ENCODE measurements around the gene EPB41L4B. TPM values are rescaled to one million over a fixed set of nuclear protein-coding genes. Genes with fewer than 3 reads are reported as not detected.

Gene EPB41L4B
- total RNA-seq, 1 donor from 2014 or later = 0.88 TPM

- no peak for DNase-seq (ENCODE audit: extremely low read depth, low read depth, low spot score)
These were observed 868 bp upstream of the EPB41L4B start for GRCh38 chr9:109321727-109322126.

GRCh38 chr9:109320331-109320741 is 523 bp downstream of the EPB41L4B start:
- DNase-seq (ENCODE audit: extremely low read depth, low read depth, low spot score) = no peak

GRCh38 chr9:109319626-109320241 is 1.1 kb downstream of the EPB41L4B start:
- DNase-seq (ENCODE audit: extremely low read depth, low read depth, low spot score) = no peak

GRCh38 chr9:109319017-109319625 is 1.7 kb downstream of the EPB41L4B start:
- DNase-seq (ENCODE audit: extremely low read depth, low read depth, low spot score) = no peak

GRCh38 chr9:109317979-109318741 is 2.7 kb downstream of the EPB41L4B start:
- no peak for DNase-seq (ENCODE audit: extremely low read depth, low read depth, low spot score)

- DNase-seq (ENCODE audit: extremely low read depth, low read depth, low spot score) = no peak
These were observed 3.4 kb downstream of the EPB41L4B start for GRCh38 chr9:109317311-109317978.

- no peak for DNase-seq (ENCODE audit: extremely low read depth, low read depth, low spot score)
These were observed 4.6 kb downstream of the EPB41L4B start for GRCh38 chr9:109316207-109316640.

GRCh38 chr9:109315480-109316206 is 5.2 kb downstream of the EPB41L4B start:
- DNase-seq (ENCODE audit: extremely low read depth, low read depth, low spot score) = no peak

GRCh38 chr9:109314011-109314531 is 6.8 kb downstream of the EPB41L4B start:
- no peak for DNase-seq (ENCODE audit: extremely low read depth, low read depth, low spot score)

GRCh38 chr9:109313351-109313750 is 7.5 kb downstream of the EPB41L4B start:
- DNase-seq (ENCODE audit: extremely low read depth, low read depth, low spot score) = no peak

GRCh38 chr9:109312783-109313182 is 8.1 kb downstream of the EPB41L4B start:
- DNase-seq (ENCODE audit: extremely low read depth, low read depth, low spot score) = no peak

GRCh38 chr9:109311731-109312130 is 9.1 kb downstream of the EPB41L4B start:
- DNase-seq (ENCODE audit: extremely low read depth, low read depth, low spot score) = no peak

- no peak for DNase-seq (ENCODE audit: extremely low read depth, low read depth, low spot score)
These were observed 9.6 kb downstream of the EPB41L4B start for GRCh38 chr9:109311286-109311685.

- DNase-seq (ENCODE audit: extremely low read depth, low read depth, low spot score) = no peak
These were observed 10.4 kb downstream of the EPB41L4B start for GRCh38 chr9:109310486-109310901.

GRCh38 chr9:109309282-109309681 is 11.6 kb downstream of the EPB41L4B start:
- DNase-seq (ENCODE audit: extremely low read depth, low read depth, low spot score) = no peak

- DNase-seq (ENCODE audit: extremely low read depth, low read depth, low spot score) = no peak
These were observed 13.2 kb downstream of the EPB41L4B start for GRCh38 chr9:109307380-109308240.

GRCh38 chr9:109305801-109306200 is 15.1 kb downstream of the EPB41L4B start:
- no peak for DNase-seq (ENCODE audit: extremely low read depth, low read depth, low spot score)

- no peak for DNase-seq (ENCODE audit: extremely low read depth, low read depth, low spot score)
These were observed 16.5 kb downstream of the EPB41L4B start for GRCh38 chr9:109304347-109304746.

- no peak for DNase-seq (ENCODE audit: extremely low read depth, low read depth, low spot score)
These were observed 17.0 kb downstream of the EPB41L4B start for GRCh38 chr9:109303900-109304299.

Measured in glomerular endothelial cell (primary cell).